ENCODE data around the gene PIEZO1.
"Not testable (repeated sequence)": the region's sequence is repeated elsewhere in the genome, so short reads cannot be mapped to it uniquely, and the experiment has no call there.

The PIEZO1 gene

GRCh38 chr16:88673716-88674379 is 111.2 kb downstream of the PIEZO1 start:
- H3K27ac Mint-ChIP-seq, result no peak overlapping the region
- no peaks in the 10 kb centered on the region for H3K27me3 Mint-ChIP-seq
- no peaks in the 10 kb centered on the region for H3K9me3 Mint-ChIP-seq
- no peaks in the 10 kb centered on the region for H3K4me1 Mint-ChIP-seq
- no peaks in the 10 kb centered on the region for H3K36me3 Mint-ChIP-seq
- H3K4me3 Mint-ChIP-seq, result no peak overlapping the region

- Mint-ChIP-seq H3K9me3 (no peaks in the 10 kb centered on the region), H3K36me3 (peaks cover 2% of the 10 kb centered on the region), H3K27me3 (no peaks in the 10 kb centered on the region), H3K27ac (no peak overlapping the region), H3K4me3 (no peak overlapping the region), H3K4me1 (no peaks in the 10 kb centered on the region)
Observed at GRCh38 chr16:88672776-88673175, 112.2 kb downstream of the PIEZO1 start.

GRCh38 chr16:88671806-88672205 is 113.2 kb downstream of the PIEZO1 start:
- peaks cover 2% of the 10 kb centered on the region for H3K36me3 Mint-ChIP-seq
- H3K9me3 Mint-ChIP-seq, result no peaks in the 10 kb centered on the region
- H3K4me3 Mint-ChIP-seq, result no peak overlapping the region
- no peaks in the 10 kb centered on the region for H3K4me1 Mint-ChIP-seq
- no peak overlapping the region for H3K27ac Mint-ChIP-seq
- H3K27me3 Mint-ChIP-seq, result no peaks in the 10 kb centered on the region

GRCh38 chr16:88669980-88670379 is 115.0 kb downstream of the PIEZO1 start:
- Mint-ChIP-seq H3K27me3 (no peaks in the 10 kb centered on the region), H3K4me1 (no peaks in the 10 kb centered on the region), H3K4me3 (no peak overlapping the region), H3K36me3 (peaks cover 2% of the 10 kb centered on the region), H3K27ac (no peak overlapping the region), H3K9me3 (no peaks in the 10 kb centered on the region)

- not testable (repeated sequence) for H3K4me1 Mint-ChIP-seq, H3K27me3 Mint-ChIP-seq, H3K36me3 Mint-ChIP-seq, H3K4me3 Mint-ChIP-seq, H3K9me3 Mint-ChIP-seq, H3K27ac Mint-ChIP-seq
Observed at GRCh38 chr16:88669493-88669892, 115.5 kb downstream of the PIEZO1 start.

- Mint-ChIP-seq H3K36me3 (peaks cover 2% of the 10 kb centered on the region), H3K4me3 (no peak overlapping the region), H3K4me1 (peaks cover 4% of the 10 kb centered on the region), H3K27me3 (no peaks in the 10 kb centered on the region), H3K27ac (no peak overlapping the region), H3K9me3 (no peaks in the 10 kb centered on the region)
Observed at GRCh38 chr16:88667461-88667860, 117.6 kb downstream of the PIEZO1 start.

- Mint-ChIP-seq H3K27ac (no peak overlapping the region), H3K27me3 (no peaks in the 10 kb centered on the region), H3K9me3 (no peaks in the 10 kb centered on the region), H3K36me3 (peaks cover 2% of the 10 kb centered on the region), H3K4me1 (peaks cover 16% of the 10 kb centered on the region), H3K4me3 (no peak overlapping the region)
Observed at GRCh38 chr16:88665570-88665969, 119.5 kb downstream of the PIEZO1 start.
